A549 (cell line): ENCODE data around the gene ARPC1B.
"Not testable (repeated sequence)": the region's sequence is repeated elsewhere in the genome, so short reads cannot be mapped to it uniquely, and the experiment has no call there.

ENCODE experiments used
- CTCF ChIP-seq: fragments of >200 bp; sonication (Bioruptor Twin); formaldehyde crosslinking; IDR thresholded peaks from 3 replicates; pipeline ENCODE4 v1.5.1; 2016
- EP300 ChIP-seq, 2 experiments: fragments of >200 bp; sonication (Bioruptor Twin); formaldehyde crosslinking; IDR thresholded peaks; 2 replicates in 1 of 2; 3 replicates in 1 of 2; pipeline ENCODE4 v1.6.1; 2016 to 2017
- POLR2A ChIP-seq: IDR thresholded peaks from 2 replicates; pipeline ENCODE4 v1.6.1; 2012; ENCODE audit warnings: mild to moderate bottlenecking, low read length

- peak; percentile 56 for TF ChIP-seq CTCF
- TF ChIP-seq EP300 (IDR thresholded peaks at IDR 0.05); POLR2A: not testable (repeated sequence)
Observed at GRCh38 chr7:99415513-99416127, 41.1 kb downstream of the ARPC1B start.
